Measurements from ENCODE around the gene CRYL1.

GRCh38 chr13:20392530-20392929 is 133.1 kb downstream of the CRYL1 start:
- TF ChIP-seq CTCF (IDR thresholded peaks at IDR 0.05; ENCODE audit: poor library complexity): no peak
- no peak for TF ChIP-seq EZH2 (IDR thresholded peaks at IDR 0.05; ENCODE audit: borderline replicate concordance)
